HEK293T (cell line): ENCODE measurements around the gene BPIFB6.

Experiments used
- CTCF ChIA-PET: fragments of 350-600 bp; formaldehyde crosslinking; extraction: SDS; loops from one replicate; lab custom pipeline; 2021; ENCODE audit warnings: antibody characterized with exemption, inconsistent platforms; lab: Yijun Ruan, JAX
- POLR2A ChIA-PET: fragments of 350-600 bp; formaldehyde crosslinking; extraction: SDS; loops from one replicate; lab custom pipeline; 2020; ENCODE audit warnings: antibody characterized with exemption, inconsistent platforms; lab: Yijun Ruan, JAX
- DNase-seq: peaks from one replicate; pipeline ENCODE4 v3.0.0; 2012; ENCODE audit warnings: mixed read lengths; ENCODE audit errors: extremely low spot score
- ARNT ChIP-seq: fragments of 450-650 bp; IDR thresholded peaks from 2 replicates; pipeline ENCODE4 v1.6.1; 2017; ENCODE audit warnings: mild to moderate bottlenecking
- BHLHE40 ChIP-seq: fragments of 450-650 bp; IDR thresholded peaks from 2 replicates; pipeline ENCODE4 v1.6.1; 2016; ENCODE audit warnings: mild to moderate bottlenecking, moderate library complexity, borderline replicate concordance
- CTBP1 ChIP-seq: fragments of 450-650 bp; IDR thresholded peaks from 2 replicates; pipeline ENCODE4 v1.6.1; 2016; ENCODE audit warnings: borderline replicate concordance
- ELF4 ChIP-seq: fragments of 450-650 bp; IDR thresholded peaks from 2 replicates; pipeline ENCODE4 v1.6.1; 2017; ENCODE audit warnings: antibody characterized with exemption
- FOXA1 ChIP-seq: fragments of 450-650 bp; IDR thresholded peaks from 2 replicates; pipeline ENCODE4 v1.6.1; 2016; ENCODE audit warnings: mild to moderate bottlenecking
- FOXK2 ChIP-seq: fragments of 450-650 bp; IDR thresholded peaks from 2 replicates; pipeline ENCODE4 v1.6.1; 2016; ENCODE audit warnings: mild to moderate bottlenecking
- FOXM1 ChIP-seq: fragments of 450-650 bp; IDR thresholded peaks from 2 replicates; pipeline ENCODE4 v1.6.1; 2017; ENCODE audit warnings: mild to moderate bottlenecking, borderline replicate concordance
- HDGF ChIP-seq: fragments of 450-650 bp; IDR thresholded peaks from 2 replicates; pipeline ENCODE4 v1.6.1; 2017; ENCODE audit warnings: antibody characterized with exemption, borderline replicate concordance
- L3MBTL2 ChIP-seq: fragments of 450-650 bp; conservative IDR thresholded peaks from 2 replicates; pipeline ENCODE4 v1.6.1; 2016; ENCODE audit warnings: mild to moderate bottlenecking
- LEF1 ChIP-seq: fragments of 450-650 bp; IDR thresholded peaks from 2 replicates; pipeline ENCODE4 v1.6.1; 2017; ENCODE audit warnings: mild to moderate bottlenecking, borderline replicate concordance
- NFRKB ChIP-seq: fragments of 450-650 bp; IDR thresholded peaks from 2 replicates; pipeline ENCODE4 v1.6.1; 2016; ENCODE audit warnings: mild to moderate bottlenecking, moderate library complexity
- SP1 ChIP-seq: fragments of 450-650 bp; IDR thresholded peaks from 2 replicates; pipeline ENCODE4 v1.6.1; 2017
- SUZ12 ChIP-seq: fragments of 450-650 bp; IDR thresholded peaks from 2 replicates; pipeline ENCODE4 v1.6.1; 2016; ENCODE audit warnings: mild to moderate bottlenecking
- TARDBP ChIP-seq: fragments of 450-650 bp; IDR thresholded peaks from 2 replicates; pipeline ENCODE4 v1.6.1; 2016
- ZNF384 ChIP-seq: fragments of 450-650 bp; IDR thresholded peaks from 2 replicates; pipeline ENCODE4 v1.6.1; 2016
- TF ChIP-seq, protein P1 (sequence below): fragments of 450-650 bp; IDR thresholded peaks from 2 replicates; pipeline ENCODE4 v1.6.1; 2016

BPIFB6 gene

DNA sequence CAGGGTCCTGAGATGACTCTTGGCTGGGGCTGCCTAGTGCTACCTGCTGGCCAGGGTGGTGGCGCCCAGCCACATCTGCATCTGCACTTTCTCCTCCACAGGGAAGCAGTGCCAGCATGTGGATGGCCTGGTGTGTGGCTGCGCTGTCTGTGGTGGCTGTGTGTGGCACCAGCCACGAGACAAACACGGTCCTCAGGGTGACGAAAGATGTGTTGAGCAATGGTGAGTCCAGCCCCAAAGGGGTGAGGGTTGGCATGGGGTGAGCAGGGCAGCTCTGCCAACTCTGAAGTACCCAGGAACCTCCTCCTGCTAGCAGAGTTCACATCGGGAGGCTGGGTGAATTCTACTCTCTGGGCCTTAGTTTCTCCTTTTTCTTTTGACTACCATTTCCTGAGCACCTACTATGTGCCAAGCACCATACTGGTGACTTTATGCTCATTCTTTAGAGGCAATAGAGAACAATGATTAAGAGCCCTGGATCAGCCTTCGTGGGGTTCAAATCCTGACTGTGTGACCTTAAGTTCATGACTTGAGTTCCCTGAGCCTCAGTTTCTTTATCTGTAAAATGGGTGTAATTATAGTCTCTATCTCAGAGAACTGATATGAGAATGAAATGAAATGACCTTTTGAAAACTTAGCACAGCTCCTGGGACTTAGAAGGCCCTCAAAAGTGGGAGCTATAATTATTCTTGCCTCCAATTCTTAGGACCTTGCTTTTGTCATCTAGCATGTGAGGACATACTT, 50.1 kb downstream of the BPIFB6 start:
- TF ChIP-seq SP1 (no peak), L3MBTL2 (no peak), BHLHE40 (no peak), SUZ12 (no peak), NFRKB (no peak), FOXM1 (no peak), FOXK2 (no peak), LEF1 (no peak), ARNT (no peak), CTBP1 (no peak), FOXA1 (no peak), HDGF (no peak)
- TF ChIP-seq, protein P1, sequence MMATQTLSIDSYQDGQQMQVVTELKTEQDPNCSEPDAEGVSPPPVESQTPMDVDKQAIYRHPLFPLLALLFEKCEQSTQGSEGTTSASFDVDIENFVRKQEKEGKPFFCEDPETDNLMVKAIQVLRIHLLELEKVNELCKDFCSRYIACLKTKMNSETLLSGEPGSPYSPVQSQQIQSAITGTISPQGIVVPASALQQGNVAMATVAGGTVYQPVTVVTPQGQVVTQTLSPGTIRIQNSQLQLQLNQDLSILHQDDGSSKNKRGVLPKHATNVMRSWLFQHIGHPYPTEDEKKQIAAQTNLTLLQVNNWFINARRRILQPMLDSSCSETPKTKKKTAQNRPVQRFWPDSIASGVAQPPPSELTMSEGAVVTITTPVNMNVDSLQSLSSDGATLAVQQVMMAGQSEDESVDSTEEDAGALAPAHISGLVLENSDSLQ = no peak
- no peak for DNase-seq
- CTCF ChIA-PET = no interaction called here
- POLR2A ChIA-PET = no interaction called here

DNA sequence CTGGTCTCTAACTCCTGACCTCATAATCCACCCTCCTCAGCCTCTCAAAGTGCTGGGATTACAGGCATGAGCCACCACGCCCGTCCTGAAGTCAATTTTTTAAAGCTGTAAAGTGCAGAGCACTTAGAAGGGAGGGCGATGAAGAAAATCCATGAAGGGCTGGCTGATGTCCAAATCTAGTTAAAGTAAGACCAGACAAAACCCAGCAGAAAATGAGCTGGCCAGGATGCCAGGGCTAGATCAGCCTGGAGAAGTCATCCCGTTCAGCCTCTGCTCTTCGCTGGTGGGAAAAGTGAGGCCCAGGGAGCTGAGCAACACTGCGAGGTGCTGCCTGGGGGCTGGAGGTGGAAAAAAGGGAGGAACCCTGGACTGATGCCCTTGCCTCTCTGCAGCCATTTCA, 51.1 kb downstream of the BPIFB6 start:
- POLR2A ChIA-PET = no interaction called here
- CTCF ChIA-PET = no interaction called here
- DNase-seq = no peak
- TF ChIP-seq SUZ12 (no peak), ZNF384 (no peak), LEF1 (no peak), NFRKB (no peak), FOXM1 (no peak)

DNA sequence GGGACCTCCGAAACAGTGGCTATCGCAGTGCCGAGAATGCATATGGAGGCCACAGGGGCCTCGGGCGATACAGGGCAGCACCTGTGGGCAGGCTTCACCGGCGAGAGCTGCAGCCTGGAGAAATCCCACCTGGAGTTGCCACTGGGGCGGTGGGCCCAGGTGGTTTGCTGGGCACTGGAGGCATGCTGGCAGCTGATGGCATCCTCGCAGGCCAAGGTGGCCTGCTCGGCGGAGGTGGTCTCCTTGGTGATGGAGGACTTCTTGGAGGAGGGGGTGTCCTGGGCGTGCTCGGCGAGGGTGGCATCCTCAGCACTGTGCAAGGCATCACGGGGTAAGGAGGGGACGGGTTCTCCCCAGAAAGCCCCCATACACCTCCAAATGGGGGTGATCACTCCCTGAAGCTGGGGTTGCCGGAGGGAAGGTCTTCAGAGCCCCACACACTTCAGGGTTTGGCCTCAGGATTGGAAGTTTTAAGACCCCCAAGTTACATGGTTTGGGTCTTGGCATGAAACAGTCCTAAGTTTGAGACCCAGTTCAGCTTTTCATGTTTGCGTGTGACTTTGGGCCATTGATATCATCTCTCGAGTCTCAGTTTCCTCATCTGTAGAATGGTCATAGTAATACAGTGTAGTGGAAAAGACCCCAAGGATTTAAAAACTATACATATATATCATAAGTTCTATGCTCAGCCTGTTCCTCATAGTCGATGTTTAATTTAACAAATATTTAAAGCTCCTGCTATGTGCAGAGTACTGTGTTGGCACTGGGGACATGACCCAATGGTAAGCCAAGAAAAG, 52.3 kb downstream of the BPIFB6 start:
- POLR2A ChIA-PET = no interaction called here
- CTCF ChIA-PET = no interaction called here
- TF ChIP-seq FOXM1 (no peak), LEF1 (no peak), HDGF (no peak), SP1 (no peak), ZNF384 (no peak), ELF4 (no peak), L3MBTL2 (no peak), TARDBP (no peak), FOXK2 (no peak), NFRKB (no peak), SUZ12 (no peak), ARNT (no peak), BHLHE40 (no peak), FOXA1 (no peak)
- TF ChIP-seq, protein P1 = no peak

DNA sequence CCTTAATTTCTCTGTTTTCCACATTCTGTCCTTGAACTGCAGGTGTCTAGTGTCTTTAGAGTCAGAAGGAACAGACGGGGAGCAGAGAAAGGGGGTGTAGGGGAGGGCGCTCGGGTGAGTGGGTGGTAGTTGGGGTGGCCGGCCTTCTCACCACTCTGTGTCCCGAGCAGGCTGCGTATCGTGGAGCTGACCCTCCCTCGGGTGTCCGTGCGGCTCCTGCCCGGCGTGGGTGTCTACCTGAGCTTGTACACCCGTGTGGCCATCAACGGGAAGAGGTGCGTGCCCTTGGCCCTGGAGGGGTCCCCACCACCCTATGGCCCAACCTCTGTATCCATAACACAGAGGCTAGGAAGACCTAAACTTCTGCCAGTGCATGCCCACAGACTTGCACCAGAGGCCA, 53.3 kb downstream of the BPIFB6 start:
- ChIA-PET POLR2A (no interaction called here), CTCF (no interaction called here)
- TF ChIP-seq NFRKB (no peak), SUZ12 (no peak), ZNF384 (no peak), ELF4 (no peak), FOXM1 (no peak), HDGF (no peak), BHLHE40 (no peak), CTBP1 (no peak), SP1 (no peak), FOXK2 (no peak), L3MBTL2 (no peak), ARNT (no peak), TARDBP (no peak), LEF1 (no peak), FOXA1 (no peak)
- TF ChIP-seq, protein P1 = no peak
- DNase-seq = no peak

More for the DNA sequence above, 52.3 kb downstream of the BPIFB6 start:
- no peak for DNase-seq

DNA sequence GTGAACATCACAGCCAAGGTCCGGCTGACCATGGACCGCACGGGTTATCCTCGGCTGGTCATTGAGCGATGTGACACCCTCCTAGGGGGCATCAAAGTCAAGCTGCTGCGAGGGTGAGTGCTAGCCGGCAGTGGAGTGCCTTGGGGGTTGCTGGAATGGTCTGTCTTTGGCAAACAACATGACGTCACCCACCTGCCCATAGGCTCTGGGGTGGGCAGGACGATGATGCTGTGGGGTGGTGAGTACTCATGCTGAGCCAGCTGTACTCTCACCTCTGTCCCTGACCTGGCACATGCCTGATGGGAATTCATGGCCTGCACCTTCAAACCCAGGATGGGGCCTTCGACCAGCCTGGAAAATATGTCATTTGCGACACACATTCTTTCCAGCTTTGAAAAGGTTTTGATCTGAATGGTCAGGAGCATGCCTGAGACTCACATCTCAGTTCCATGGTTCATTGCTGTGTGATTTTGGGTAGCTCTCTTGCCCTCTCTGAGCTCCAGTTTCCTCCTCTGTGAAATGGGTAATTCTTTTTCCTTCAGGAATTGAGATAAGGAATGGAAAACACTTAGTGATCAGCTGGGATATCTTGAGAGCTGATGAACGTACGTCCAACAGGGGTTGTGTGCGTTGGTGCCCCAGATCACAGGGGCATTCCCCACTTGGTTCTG, 54.7 kb downstream of the BPIFB6 start:
- no peak for DNase-seq
- POLR2A ChIA-PET = no interaction called here

DNA sequence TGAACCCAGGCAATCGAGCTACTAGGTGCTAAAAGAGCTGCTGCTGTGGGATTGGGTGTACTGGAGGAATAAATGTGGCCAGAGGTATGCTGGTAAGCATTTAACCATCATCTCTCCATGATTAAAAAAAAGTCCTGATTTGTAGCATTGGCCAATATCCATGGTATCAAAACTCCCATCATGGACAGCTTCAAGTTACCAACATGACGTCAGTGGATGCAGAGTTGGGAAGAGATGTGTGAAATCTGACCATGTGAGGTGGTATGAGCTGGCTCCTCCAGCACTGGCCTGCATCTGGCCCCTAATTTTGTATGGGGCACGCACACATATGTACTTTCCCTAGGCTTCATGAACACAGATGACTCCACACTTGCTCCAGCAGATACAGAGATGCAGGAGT, 59.7 kb downstream of the BPIFB6 start:
- DNase-seq = no peak
- POLR2A ChIA-PET = no interaction called here
- CTCF ChIA-PET = no interaction called here
- TF ChIP-seq LEF1 (no peak), NFRKB (no peak), L3MBTL2 (no peak), ZNF384 (no peak), FOXM1 (no peak), ELF4 (no peak), TARDBP (no peak), FOXA1 (no peak), SP1 (no peak), CTBP1 (no peak), FOXK2 (no peak), SUZ12 (no peak)
- TF ChIP-seq, protein P1 = no peak

More for the DNA sequence above, 54.7 kb downstream of the BPIFB6 start:
- CTCF ChIA-PET = no interaction called here
- TF ChIP-seq SP1 = no peak
